ENCODE measurements around the gene HDLBP.
A peak's percentile ranks its signal among the peaks of the same experiment; 100 is the strongest.

HDLBP gene

DNA sequence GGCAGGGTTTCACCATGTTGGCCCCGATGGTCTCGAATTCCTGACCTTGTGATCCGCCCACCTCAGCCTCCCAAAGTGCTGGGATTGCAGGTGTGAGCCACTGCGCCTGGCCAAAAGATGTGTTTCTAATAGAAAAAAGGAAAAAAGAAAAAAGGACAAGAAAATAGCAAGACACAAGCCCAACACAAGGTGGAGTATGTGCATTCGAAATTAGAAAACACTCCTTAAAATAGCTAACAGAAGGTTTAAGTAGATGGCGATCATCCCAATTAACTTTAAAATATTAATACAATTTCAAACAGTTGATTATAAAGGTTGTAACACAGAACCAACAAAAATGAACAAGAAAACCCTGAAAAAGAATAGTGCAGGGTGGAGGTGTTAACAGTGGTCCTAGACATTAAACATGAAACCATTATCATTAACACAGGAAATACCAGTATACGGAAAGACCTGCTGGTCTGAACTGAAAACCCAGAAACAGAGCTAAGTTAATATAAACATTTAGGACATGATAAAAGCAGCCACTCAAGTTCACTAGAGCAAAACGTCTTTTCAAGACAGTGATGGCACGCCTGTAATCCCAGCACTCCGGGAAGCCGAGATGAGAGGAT lies 57.9 kb downstream of the HDLBP start:
- no peak for DNase-seq

DNA sequence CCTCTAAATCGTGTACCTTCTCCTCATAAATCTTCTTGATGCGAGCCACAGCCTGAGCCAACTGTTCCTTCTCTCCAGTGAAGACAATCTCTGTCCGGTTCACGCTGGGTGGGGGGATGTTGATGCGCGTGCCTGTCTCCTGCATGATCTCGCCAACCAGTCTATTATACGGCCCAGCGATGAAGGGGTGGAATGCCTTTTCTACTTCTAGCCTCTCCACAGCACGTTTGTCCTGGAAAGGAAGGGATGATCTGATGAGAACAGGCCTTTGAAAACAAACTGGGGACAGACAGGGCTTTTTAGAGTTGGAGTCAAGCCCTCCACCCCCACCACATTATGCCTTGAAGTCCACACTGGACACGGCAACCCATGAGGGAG lies 59.3 kb downstream of the HDLBP start:
- no peak for DNase-seq

DNA sequence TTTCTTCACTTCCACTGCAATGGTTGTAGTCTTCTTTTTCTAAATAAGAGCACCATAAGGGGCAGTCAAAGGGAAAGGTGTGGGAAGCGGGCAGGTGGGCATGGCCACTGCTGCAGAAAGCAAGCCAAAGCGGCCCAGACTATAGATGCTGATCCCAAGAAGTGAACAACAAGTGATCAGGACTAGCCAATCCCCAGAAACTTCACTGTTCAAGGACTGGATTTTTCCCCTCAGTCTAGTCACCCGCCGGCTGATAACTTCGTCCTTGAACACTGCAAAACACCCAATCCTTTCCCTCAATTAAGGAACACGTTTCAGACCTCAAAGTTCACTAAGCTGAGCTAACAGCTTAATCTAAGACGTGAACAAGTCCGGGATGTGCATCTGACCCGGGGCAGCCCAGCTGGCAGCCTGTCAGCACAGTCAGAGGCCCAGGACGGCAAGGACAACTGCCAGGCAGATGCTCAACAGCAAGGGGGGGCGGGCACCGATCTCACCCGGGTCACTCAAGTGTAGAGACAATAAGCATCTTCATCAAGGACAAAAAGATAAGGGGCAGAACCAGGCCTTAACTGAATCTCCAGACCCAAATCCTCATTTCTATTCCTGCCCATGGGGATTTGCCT lies 59.8 kb downstream of the HDLBP start:
- DNase-seq: peak in 6 of 58 donors; percentile 7 to 60 (median 24)

DNA sequence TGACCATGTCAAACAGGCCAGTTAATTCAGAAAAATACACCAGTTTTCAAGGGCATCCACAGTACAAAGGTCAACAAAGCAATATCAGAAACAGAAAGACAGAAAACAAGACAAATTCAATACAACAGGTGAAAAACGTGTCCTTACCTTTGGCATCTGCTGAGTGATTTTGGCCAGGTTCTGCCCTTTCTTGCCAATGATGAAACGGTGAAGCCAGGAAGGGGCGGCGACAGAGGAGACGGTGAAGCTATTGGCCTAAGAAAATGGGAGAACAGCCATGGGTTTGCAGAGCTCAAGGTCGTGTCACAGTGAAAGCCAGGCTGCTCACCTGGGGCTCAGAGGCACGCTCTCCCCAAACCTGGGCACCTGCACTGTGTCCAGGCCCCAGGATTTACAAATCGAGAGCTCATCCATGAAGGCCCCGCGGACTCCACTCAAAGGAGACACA lies 60.5 kb downstream of the HDLBP start:
- DNase-seq: no peak

DNA sequence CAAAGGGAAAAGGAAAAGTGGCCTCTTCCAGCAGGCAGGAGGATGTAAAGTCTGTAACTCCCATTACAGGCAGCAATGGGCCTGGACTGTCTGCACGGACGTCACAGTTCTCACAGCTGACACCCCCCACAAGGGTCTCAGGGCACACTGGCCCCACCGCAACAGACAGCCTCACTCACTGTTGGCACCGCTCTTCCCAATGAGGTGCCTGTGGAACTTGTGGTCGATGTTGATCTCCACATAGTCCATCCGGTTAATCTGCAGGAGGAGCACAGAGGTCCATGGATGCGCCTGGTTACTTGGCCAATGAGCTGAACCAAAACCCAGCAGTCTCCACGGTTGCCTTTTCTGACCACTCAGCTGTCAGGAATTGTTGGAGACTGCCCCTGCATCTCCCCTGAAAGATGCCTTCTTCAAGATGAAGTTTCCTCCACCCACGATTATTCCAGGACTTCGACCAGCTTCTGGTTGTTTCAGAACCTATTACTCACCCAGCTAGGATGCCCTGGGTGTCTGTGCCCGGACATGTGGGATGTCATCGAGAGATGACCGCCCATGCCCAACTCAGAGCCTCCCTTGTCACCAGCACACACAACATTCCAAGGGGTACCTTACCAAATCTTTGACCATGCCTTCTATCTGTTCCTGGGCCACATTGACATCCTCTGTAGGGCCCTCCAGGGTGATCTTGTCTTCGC lies 62.5 kb downstream of the HDLBP start:
- no peak for DNase-seq

DNA sequence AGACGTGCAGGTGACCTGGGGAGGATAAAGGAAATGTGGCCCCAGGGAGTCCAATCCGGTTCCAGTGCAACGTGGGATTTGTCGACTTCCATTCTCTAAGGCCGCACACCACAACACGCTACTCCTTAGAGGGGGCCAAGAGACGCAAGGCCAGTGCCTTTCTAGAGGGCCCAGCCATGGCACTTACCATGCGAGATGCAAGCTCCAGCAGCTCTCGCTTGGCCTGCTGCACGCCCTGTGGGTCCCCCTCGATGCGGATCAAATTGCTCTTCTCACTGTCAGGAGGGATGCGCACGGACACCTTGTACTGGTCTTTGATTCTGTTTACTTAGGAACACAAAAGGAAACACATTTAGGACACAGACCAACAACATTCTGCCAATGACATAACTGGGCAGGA lies 65.8 kb downstream of the HDLBP start:
- DNase-seq: no peak

DNA sequence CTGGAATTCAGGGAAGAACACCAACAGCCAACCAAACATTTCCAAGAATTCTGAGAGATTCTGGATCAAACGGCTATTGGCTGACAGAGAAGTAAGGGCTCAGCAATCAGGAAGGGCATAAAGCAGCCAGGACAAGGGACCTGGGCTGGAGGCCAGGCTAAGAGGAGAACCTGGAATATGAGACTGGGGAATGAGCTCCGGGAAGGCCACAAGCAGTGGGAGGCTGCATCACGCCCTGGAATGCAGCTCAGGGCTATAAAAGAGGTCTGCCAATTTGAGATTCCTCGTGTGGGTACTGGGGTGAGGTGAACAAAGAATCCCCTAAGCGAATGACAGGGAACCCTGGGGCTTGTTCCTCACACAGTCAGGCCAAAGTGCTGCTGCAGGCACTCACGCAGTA lies 66.6 kb downstream of the HDLBP start:
- DNase-seq: peak in 5 of 58 donors; percentile 11 to 79 (median 39)

DNA sequence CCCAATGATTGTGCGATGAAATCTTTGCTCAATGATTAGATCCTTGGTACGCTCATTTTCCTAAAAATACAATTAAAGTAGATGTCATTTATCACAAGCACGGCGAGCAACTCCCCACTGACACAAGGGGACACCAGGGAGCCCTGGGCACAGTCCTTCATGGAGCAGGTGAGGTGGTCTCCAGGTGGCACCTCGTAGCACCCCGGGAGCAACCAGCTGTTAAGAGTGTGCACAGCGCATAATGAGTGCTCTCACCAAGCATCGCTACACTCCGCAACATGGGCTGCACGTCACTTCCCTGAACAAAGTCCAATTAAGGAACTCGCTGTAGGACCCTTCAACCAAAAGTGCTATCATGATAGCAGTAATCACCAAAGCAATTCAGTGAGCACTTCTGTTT lies 67.2 kb downstream of the HDLBP start:
- DNase-seq: no peak

DNA sequence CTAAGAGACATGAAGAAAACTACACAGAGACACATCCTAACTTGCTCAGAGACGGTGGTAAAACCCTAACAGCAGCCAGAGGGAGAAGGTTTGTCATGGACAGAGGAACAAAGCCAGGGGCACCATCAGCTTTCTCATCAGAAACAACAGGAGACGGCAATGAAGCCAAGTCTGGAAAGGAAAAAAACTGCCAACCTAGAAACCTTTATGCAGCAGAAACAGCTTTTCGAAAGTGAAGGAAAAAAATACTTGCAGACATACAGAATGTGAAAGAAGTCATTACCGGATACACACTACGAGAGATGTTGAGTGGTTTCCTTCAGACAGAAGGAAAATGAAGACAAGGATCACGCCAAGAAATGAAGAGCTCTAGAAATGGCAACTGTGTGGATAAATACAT lies 71.1 kb downstream of the HDLBP start:
- DNase-seq: no peak

DNA sequence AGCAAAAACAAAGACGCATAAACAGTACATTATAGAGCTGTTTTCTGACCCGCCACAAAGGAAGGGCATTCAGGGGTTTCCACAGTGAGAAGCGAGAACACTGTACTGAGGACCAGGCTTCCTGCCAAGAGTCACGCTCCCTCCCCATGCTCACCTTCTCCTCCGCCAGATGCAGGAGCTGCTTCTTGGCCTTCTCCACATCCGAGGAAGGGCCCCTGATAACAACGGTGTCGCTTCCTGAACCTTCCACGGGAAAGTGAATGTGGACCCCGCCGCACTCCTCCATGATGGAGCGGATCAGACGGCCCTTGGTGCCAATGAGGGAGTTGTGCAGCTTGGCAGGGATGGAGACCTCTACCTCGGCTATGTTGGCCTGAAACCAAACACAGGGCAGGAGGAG lies 73.2 kb downstream of the HDLBP start:
- DNase-seq: no peak

DNA sequence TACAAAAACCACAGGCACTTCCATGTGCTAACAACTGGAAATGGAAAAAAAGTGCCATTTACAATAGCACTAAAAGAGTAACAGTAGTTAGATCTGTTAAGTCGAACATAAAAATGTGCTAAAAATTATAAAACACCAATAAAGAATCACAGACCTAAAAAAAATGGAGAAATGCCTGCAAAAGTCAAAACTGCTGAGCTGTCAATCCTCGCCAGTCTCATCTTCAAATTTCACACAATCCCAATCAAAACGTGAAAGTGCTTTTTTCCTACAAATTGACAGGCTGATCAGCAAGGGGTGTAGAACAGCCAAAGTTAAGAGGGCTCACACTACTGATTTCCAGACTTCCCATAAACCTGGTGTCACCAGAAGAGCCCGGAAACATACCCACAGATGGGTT lies 73.8 kb downstream of the HDLBP start:
- no peak for DNase-seq

DNA sequence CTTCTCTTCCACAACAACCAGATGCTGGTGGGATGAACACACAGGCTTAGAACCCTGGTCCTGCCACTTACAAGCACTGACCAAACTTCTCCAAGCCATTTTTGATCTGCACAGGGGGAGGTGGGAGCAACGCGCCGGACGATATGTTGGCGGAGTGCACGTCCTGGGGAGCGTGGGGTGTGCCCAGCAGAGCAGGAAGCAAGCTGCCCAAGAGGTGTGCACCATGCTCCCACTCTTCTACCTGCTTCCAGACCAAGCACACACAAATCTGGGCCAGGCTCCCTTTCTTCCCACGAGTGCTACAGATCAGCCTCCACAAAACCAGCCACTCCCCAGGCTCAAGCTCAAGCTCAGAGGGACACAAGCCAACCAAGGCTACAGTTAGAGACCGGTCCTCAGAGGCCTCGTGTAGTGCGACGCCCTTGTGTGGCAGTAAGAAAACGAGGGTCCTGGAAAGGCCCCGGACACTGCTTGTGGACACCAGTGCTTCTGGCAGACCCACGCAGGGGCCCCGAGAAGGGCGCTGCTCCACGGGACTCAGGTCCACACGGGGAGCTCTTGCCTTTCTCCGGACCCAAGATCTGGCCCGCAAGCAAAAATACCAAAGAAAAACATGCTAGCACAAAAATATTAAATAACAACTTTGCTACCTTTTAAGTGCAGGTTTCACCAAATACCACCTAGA lies 75.0 kb downstream of the HDLBP start:
- DNase-seq: no peak

DNA sequence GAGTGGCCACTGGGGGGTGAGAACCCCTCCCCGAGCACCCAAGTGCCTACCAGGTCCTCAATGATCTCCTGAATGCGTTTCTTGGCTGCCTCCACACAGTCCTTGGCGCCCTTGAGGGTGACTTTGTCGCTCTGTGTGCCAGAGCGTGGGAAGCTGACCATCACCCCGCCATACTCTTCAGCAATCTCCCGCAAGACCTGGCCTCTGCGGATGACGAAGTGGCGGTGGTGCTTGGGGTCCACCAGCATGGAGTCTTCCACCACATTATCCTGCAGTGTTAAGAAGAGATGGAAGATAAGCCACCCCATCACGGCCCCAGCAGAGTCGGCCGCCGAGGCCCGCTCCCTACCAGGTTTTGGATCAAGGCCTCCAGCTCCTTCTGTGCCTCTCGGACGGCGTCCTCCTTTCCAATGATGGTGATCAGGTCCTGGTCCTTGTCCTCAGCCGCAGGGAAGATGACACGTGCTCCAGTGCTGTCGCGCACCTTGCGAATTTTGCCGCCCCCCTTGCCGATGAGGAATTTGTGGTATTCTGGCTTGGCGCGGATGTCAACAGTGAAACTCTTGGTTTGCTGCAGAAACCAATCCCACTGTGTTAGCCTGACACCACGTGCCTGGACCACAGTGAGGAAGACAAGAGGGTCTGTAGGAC lies 75.8 kb downstream of the HDLBP start:
- DNase-seq: no peak

DNA sequence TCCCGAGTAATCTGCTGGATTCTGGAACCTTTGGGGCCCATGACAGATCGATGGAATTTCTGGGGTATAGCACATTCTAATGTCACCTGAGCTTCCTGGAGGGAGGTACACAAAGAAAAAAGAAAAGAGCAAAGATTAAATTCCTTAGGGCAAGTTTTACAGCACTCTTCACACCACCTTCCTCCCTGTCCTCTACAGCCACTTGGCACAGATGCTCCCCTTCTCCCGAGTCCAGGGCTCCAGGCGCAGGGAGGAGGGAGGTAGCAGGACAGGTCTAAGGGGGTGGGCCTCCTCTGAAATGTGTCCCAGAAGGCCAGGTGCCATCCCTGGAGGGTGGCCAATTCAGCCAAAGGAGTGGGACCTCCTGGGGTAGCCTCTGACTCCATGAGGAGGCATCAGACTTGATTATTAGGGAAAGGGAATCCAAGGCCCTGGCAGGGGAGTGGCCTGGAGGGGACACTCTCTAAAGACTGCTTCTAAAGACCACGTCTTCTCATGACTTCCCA lies 76.7 kb downstream of the HDLBP start:
- DNase-seq: no peak

DNA sequence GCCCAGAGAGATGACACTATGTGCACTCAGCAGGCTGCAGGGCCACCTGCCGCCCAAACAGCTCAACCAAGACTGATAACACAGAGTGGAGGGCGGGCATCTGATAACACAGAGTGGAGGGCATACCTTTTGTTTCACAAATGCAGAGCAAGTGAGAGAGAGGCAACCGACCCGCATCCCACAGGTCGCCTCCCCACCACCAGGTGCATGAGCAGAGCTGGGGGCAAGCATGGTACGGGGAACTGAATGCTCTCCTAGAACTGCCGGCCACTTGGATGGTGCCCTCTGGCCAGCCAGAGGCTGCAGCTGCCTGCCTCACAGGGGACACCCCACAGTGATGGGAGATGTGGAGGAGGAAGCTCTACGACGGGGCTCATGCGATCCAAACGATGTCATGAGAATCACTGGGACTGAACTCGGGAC lies 77.5 kb downstream of the HDLBP start:
- DNase-seq: no peak

DNA sequence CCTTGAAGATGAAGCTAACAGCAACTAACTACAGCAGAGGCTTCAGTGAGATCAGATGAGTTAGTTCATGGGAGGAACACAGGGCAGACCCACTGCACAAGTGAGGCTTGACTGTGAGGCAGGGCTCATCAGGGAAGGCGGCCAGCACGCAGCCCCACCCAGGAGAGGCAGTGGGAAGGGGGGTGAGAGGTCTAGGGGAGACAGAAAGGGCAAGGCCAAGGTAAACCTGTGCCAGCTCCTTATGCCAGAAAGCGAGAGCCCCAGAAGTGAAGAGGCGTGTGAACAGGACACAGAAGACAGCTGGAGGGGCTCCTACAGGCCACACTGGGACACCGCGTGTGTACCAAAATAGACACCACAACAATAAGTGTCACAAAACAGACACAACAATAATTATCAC lies 78.4 kb downstream of the HDLBP start:
- no peak for DNase-seq

DNA sequence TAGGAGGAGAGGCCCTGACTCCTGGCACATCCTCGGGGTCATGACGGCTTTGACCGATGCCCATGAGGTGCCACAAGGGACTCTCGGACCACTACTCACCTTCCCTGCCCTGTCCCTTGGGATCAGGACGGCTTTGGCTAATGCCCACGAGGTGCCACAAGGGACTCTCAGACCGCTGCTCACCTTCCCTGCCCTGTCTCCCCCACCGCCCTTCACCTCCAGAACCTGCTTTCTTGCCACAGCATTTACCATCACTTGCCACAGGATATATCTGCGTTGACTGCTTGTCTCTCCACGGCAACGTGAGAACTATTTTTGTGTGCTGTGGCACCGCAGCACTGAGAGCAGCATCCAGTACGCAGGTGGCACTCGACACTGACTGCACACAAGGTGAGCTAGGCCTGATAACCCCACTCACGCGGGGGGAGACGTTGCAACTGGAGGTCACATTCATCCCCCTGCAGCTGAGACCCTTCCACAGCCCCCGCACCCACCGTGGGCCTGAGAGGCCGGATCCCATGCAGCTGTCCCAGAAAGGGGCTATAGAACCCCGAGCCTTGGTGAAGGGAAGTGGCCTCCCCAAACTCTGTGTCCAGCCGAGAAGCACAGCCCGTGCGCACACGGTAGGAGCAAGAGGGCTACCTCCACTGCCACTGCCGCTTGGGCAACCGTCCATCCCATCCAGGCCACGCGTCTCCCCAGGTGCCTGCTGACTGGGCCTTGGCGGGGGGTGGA lies 79.4 kb downstream of the HDLBP start:
- DNase-seq: no peak

DNA sequence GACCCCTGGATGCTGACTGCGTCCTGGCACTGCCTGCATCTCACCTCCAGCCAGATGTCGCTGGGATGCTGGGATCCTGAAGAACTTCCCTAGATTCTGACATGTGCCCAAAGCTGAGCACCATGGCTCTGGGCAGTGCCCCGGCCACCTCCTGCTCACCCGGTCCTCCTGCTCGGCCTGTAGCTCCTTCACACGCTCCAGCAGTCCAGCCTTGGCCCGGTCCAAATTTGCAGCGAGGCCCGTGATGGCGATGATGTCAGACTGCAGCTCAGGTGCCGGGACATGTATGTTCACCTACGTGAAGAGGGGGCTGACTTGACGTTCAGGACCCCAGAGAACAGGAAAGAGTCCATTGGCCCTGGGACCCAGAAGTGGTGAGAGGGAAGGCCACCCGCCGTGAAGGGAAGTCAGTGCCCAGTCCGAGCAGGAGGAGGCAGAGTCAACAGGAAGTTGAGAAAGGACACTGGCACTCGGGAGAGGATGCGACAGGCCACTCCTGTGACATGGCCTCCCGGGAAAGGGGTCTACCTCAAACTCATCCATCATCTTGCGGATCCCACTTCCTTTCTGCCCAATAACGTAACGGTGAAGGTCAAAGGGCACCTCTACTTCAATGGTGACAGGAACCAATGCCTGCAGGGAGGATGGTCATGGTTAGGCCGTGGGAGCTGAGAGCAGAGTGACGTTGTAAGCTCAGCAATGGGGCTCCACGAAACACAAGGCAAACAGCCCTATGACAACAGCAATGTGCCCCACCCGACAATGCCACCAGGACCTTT lies 80.3 kb downstream of the HDLBP start:
- no peak for DNase-seq

DNA sequence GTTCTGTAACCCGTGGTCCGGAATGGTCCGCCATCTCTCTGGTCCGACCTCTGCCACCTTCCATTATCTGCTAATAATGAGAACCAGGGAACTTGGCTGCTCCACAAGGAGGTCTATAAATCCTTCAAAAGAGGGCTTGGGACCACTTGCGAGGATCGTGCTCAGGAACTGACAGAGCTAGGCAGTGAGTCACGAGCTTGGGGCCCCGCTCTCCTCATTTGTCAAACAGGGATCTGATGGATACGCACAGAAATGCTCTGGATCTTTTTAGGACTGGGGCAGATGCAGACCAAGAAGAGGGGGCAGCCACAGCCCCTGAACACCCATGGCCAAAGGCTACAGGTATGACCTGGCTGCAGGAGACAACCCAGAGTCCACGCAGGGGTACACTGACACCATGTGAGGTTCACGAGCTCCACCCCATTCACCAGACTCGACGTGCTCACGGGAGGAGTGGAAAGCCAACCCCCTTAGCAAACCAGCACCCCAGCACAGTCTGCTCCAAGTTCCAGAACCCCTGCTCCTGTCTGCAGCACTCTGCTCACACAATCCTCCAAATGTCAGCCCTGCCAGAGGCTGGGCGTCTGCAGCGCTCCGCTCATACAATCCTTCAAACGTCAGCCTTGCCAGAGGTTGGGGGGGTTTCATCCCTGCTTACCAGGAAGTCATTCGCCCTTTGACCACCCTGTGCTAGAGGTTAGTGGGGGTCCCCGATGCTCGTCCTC lies 81.2 kb downstream of the HDLBP start:
- DNase-seq: no peak

All from anterior cingulate cortex (tissue), 58 donors.